ENCODE data around the gene TNNI2.

TNNI2 gene

GRCh38 chr11:1863352-1864216 is 24.8 kb downstream of the TNNI2 start:
- peak; percentile 44 for DNase-seq (ENCODE audit: extremely low read depth, low read depth)
- no peak for TF ChIP-seq CTCF (IDR thresholded peaks at IDR 0.05; ENCODE audit: low read depth, low read length, missing control alignments)
- no peak overlapping the region for H3K4me3 ChIP-seq (replicated peaks; ENCODE audit: low read depth, low read length)

GRCh38 chr11:1864231-1864630 is 25.4 kb downstream of the TNNI2 start:
- no peak for TF ChIP-seq CTCF (IDR thresholded peaks at IDR 0.05; ENCODE audit: low read depth, low read length, missing control alignments)
- no peak overlapping the region for H3K4me3 ChIP-seq (replicated peaks; ENCODE audit: low read depth, low read length)
- DNase-seq (ENCODE audit: extremely low read depth, low read depth) = no peak

GRCh38 chr11:1864831-1865665 is 26.3 kb downstream of the TNNI2 start:
- DNase-seq (ENCODE audit: extremely low read depth, low read depth) = no peak
- no peak overlapping the region for H3K4me3 ChIP-seq (replicated peaks; ENCODE audit: low read depth, low read length)
- TF ChIP-seq CTCF (IDR thresholded peaks at IDR 0.05; ENCODE audit: low read depth, low read length, missing control alignments) = no peak

- no peak overlapping the region for H3K4me3 ChIP-seq (replicated peaks; ENCODE audit: low read depth, low read length)
- TF ChIP-seq CTCF (IDR thresholded peaks at IDR 0.05; ENCODE audit: low read depth, low read length, missing control alignments) = no peak
- no peak for DNase-seq (ENCODE audit: extremely low read depth, low read depth)
These were observed 27.4 kb downstream of the TNNI2 start for GRCh38 chr11:1866226-1866625.

- TF ChIP-seq CTCF (IDR thresholded peaks at IDR 0.05; ENCODE audit: low read depth, low read length, missing control alignments) = no peak
- no peak overlapping the region for H3K4me3 ChIP-seq (replicated peaks; ENCODE audit: low read depth, low read length)
- DNase-seq (ENCODE audit: extremely low read depth, low read depth) = no peak
These were observed 28.0 kb downstream of the TNNI2 start for GRCh38 chr11:1866776-1867175.

GRCh38 chr11:1867381-1867780 is 28.6 kb downstream of the TNNI2 start:
- TF ChIP-seq CTCF (IDR thresholded peaks at IDR 0.05; ENCODE audit: low read depth, low read length, missing control alignments) = no peak
- no peak for DNase-seq (ENCODE audit: extremely low read depth, low read depth)
- H3K4me3 ChIP-seq (replicated peaks; ENCODE audit: low read depth, low read length) = no peak overlapping the region
